Measurements from ENCODE around the gene ITPR3. TPM values are rescaled to one million over a fixed set of nuclear protein-coding genes. Genes with fewer than 3 reads are reported as not detected.
A peak's percentile ranks its signal among the peaks of the same experiment; 100 is the strongest.

ITPR3 gene
- total and polyA plus RNA-seq, 2 of the 13 experiments (the other 11 are each of a cell fraction or from before 2014, with no cell fraction given) = 3.8 to 21.4 TPM

- no peak for TF ChIP-seq HNF1A (IDR thresholded peaks at IDR 0.05; ENCODE audit: low read depth)
- no peak for TF ChIP-seq HNF1A (CRISPR knock-in tag; IDR thresholded peaks at IDR 0.05; ENCODE audit: borderline replicate concordance)
- no peak for TF ChIP-seq HDAC2 (CRISPR knock-in tag; IDR thresholded peaks at IDR 0.05)
- no peak for TF ChIP-seq GTF2F1 (IDR thresholded peaks at IDR 0.05; ENCODE audit: low read length)
- no peak for TF ChIP-seq KDM1A (CRISPR knock-in tag; IDR thresholded peaks at IDR 0.05)
- TF ChIP-seq SRSF4 (IDR thresholded peaks at IDR 0.05; ENCODE audit: low read depth, low read length, poor library complexity, severe bottlenecking) = no peak
- no peak for TF ChIP-seq RAD51 (IDR thresholded peaks at IDR 0.05; ENCODE audit: borderline replicate concordance)
- peak; percentile 100 for TF ChIP-seq ZFP90 (CRISPR knock-in tag; IDR thresholded peaks at IDR 0.05; ENCODE audit: borderline replicate concordance)
- TF ChIP-seq ZNF703 (CRISPR knock-in tag; IDR thresholded peaks at IDR 0.05; ENCODE audit: borderline replicate concordance) = no peak
- no peak for TF ChIP-seq SPEN (CRISPR knock-in tag; IDR thresholded peaks at IDR 0.05; ENCODE audit: low read depth)
- TF ChIP-seq FOXO1 (CRISPR knock-in tag; IDR thresholded peaks at IDR 0.05) = peak; percentile 21; the same call in 1 of the 2 replicates
- TF ChIP-seq ZKSCAN8 (CRISPR knock-in tag; IDR thresholded peaks at IDR 0.05; ENCODE audit: borderline replicate concordance) = no peak
- no peak for TF ChIP-seq CREBL2 (CRISPR knock-in tag; IDR thresholded peaks at IDR 0.05; ENCODE audit: borderline replicate concordance)
- 0 out of 2 replicates have a peak, but pooled peaks have one; percentile 39 for TF ChIP-seq IRF9 (CRISPR knock-in tag; IDR thresholded peaks at IDR 0.05; ENCODE audit: borderline replicate concordance)
- TF ChIP-seq ZNF33A (CRISPR knock-in tag; IDR thresholded peaks at IDR 0.05; ENCODE audit: borderline replicate concordance) = no peak
- no peak for TF ChIP-seq ZNF512 (CRISPR knock-in tag; IDR thresholded peaks at IDR 0.05)
- TF ChIP-seq MBNL3 (CRISPR knock-in tag; conservative IDR thresholded peaks at IDR 0.05) = no peak
These were observed 93.4 kb downstream of the ITPR3 start (continued) for GRCh38 chr6:33714385-33715040.

All from HepG2 (cell line).